HG03469 (cell line): ENCODE data around the gene PRDM15.
A peak's percentile ranks its signal among the peaks of the same experiment; 100 is the strongest.

Source experiments
- ATAC-seq: cut with Tn5 transposase; IDR thresholded peaks from one replicate; pipeline ENCODE4 v1.9.1; 2021; ENCODE audit warnings: mild to moderate bottlenecking, moderate library complexity, moderate number of reproducible peaks; ENCODE audit not compliant: unreplicated experiment

Gene PRDM15

GRCh38 chr21:41846536-41846935 is 32.6 kb downstream of the PRDM15 start:
- ATAC-seq = no peak

DNA sequence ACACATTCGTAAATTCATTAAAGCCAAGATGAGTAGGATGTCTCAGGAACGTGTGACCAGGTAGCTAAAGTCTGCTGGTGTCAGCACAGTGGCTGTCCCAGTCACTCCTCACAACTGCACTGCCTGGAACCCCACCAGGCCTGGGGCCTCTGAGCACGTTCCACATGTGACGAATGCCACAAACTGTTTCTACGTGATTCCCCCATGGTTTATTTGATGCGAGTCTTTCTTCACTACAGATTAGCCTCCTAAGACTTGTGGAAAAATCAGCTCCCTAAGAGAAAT is 33.2 kb downstream of the PRDM15 start:
- ATAC-seq = no peak

GRCh38 chr21:41845310-41846032 is 33.7 kb downstream of the PRDM15 start:
- no peak for ATAC-seq

- no peak for ATAC-seq
Observed at GRCh38 chr21:41843584-41843983, 35.6 kb downstream of the PRDM15 start.

DNA sequence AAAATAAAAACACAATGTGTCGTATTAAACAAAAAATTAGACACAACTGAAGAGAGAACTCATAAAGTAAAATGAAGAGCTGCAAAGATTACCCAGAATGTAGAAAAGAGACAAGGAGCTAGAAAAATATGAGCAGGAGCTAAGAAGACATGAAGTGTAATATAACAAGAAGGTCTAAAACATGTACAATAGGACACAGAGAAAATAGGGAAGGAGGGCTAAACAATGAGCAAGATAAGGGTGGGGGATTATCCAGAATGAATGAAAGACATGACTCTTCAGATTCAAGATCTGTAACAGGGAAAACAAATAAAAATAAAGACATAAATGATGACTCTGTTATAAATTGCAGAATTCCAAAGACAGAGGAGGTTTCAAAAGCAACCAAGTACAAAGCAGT is 38.3 kb downstream of the PRDM15 start:
- no peak for ATAC-seq

GRCh38 chr21:41839387-41840000 is 39.6 kb downstream of the PRDM15 start:
- ATAC-seq = no peak

DNA sequence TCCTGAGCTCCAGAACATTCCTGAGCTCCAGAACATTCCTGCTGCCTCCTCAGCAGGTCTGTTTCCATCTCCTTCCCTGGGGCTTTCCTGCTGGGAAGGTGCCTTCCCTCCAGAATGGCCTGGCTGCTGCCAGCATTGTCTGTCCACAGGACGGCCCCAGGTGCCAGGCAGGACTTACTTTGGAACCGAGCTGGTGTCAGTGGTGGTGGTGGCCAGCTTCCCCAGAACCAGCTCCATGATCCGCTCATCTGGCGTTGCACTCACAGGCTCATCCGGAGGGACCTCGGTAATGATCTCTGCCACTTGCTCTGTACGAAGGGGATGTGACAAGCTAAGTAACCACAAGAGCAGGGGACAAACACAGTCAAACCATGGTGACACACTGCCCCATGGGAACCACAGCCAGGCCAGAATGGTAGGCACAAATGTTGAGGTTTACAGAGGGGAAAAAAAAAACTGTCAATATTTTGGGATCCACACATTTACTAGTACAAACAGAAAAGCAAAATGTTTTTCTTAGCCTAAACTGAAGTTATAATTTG is 41.3 kb downstream of the PRDM15 start:
- no peak for ATAC-seq

DNA sequence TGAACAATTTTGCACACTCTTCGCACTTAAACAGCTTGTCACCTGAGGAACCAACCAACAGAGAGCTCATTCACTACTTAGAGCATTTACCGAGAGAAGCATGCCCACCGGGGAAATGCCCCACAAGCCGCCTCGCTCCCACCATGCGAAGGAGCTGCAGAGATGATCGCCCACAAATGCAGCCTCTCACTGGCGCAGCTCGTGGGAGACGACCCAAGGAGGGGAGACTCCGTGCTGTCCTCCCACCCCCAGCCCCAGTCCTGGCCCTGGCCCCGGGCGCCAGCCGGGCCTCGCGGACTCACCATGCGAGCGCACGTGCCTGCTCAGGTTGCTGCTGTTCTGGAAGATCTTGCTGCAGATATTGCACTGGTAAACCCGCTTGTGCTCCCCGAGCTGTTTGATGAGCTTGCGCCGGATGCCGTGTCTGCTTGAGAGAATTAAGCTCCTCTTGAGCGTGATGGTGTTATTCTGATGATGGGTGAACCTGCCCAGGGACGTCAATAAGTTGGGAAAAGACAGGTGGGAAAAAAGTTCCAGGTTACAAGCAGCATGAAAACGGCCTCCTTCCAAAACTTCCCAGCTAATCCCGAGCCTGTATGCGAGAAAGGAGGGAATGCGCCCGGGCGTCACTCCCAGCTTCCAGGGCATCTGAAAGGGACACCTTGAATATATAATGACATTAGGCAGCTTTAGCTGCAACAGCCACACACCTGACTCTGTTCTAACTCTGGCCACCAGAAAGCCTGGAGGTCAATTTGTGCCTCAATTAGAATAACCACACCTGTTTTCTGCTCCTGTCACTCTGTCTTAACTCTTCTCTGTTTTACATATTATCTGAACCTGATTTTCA is 42.8 kb downstream of the PRDM15 start:
- no peak for ATAC-seq

- ATAC-seq = no peak
Observed at GRCh38 chr21:41835711-41836154, 43.4 kb downstream of the PRDM15 start.

GRCh38 chr21:41834926-41835663 is 44.0 kb downstream of the PRDM15 start:
- ATAC-seq = no peak

DNA sequence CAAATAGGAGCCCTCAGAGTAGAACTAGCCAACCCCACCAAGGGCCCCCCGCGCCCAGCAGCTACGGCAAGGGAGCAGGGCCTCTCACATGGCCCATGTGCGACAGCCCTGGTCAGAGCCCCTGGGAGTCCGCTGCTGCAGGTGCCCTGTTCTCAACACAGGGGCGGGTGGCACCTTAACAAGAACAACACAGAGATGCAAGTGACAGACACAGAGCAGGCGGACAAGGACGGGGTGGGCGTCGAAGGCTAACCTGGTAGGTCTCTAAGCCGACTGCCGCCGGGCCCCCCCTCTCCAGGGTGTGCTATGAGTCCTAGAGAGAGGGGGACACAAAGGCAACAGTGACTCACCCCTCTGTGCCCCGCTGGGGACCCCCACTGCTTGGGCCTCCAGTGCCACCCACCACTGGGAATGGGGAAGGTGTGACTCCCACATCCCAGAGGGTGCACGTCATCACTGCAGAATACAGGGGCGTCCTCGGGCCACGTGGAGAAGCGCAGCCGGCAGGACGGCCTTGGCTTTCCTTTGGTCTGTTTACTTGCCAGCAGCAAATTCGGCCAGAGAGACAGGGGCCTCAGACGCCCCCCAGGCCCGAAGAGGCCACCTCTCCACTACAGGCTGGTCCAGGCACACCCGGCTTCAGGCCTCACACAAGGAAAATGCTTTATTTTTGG is 44.8 kb downstream of the PRDM15 start:
- no peak for ATAC-seq

- peak; percentile 46 for ATAC-seq
Observed at GRCh38 chr21:41833497-41834115, 45.5 kb downstream of the PRDM15 start.

GRCh38 chr21:41832596-41833496 is 46.3 kb downstream of the PRDM15 start:
- peak; percentile 42 for ATAC-seq

DNA sequence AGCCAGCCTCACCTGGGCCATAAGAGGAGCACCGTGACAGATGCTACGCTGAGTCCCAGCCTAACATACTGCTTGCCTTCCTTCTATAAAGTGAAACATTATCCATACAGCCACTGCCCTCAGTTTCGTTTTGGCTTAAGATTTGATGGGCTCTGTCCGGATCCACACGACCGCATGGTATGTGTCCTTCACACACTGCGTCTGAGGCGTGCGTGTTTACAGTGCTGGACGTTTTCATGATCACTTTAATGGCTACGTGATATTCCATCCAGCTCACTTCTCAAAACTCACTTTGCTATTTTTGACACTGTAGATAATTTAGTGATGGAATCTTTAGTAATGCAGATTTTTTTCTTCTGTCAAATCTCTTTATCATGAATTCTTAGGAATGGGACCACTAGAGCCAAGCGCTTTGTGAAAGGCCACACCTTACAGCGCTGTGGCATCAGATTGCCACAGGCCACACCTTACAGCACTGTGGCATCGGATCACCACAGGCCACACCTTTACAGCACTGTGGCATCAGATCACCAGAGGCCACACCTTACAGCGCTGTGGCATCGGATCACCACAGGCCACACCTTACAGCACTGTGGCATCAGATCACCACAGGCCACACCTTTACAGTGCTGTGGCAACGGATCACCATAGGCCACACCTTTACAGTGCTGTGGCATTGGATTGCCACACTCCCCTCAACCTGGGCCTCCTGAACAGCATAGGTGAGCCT is 47.1 kb downstream of the PRDM15 start:
- no peak for ATAC-seq

DNA sequence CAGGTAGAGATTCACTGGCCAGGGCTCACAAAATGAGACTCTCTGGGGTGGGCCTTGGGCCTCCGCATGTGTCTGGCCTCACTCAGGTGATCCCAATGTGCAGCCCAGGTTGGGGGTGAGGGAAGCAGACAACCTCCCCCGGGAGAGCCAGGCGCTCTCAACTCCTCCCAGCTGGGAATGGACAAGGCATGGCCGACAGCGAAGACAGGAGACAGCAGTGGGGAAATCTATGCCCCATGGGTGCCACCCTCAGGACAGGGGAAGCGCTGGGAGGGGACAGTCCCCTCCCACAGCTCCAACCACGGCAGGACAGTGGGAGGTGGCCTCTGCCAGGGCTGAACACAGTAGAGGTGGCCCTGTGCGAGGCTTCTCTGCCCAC is 47.7 kb downstream of the PRDM15 start:
- ATAC-seq = no peak

DNA sequence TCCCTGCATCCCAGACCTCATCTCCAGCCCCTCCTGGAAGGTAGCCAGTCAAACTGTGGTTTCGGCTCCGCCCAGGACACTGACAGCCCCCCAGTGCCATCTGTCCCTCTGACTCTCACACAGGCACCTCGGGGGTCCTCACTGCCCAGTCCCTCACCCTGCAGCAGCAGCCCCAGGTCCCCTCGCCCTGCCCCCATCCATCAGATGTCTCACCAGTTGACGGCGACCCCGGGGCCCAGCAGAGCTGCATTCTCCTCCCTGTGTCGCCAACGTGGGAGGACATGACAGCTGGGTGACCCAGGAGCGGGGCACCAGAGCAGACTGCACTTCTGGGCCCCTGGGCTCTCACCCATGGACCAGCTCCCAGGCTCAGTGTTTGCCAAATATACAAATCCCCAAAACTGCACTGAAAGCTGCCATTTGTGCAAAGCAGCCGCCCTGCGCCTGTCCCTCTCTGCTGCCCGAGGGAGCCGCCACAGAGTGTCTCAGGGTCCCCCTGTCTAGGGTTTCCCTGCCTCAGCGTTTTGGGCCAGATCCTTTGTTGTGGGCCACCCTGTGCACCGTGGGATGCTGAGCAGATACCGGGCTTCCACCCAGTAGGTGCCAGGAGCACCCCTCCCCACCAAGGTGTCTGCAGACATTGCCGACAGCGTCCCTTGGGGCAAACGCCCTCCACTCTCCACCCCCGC is 48.2 kb downstream of the PRDM15 start:
- no peak for ATAC-seq

DNA sequence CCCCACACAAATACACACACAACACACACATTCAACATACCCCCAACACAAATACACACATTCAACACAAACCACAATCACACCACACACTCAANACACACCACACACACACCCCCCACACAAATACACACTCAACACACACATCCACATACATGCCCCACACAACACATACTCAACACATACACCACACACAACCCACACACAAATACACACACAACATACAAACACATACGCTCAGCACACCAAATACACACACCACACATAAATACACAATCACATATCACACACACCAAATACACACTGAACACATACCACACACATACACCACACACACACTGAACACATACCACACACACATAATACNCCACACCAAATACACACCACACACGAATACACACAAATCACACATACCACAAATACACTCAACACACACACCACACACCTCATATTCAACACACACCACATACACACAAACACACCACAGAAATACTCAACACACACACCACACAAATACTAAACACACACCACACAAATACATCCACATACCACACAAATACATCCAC is 48.9 kb downstream of the PRDM15 start:
- ATAC-seq = no peak
